Natural killer cell (primary cell): ENCODE measurements around the gene THAP7. TPM values are rescaled to one million over a fixed set of nuclear protein-coding genes. Genes with fewer than 3 reads are reported as not detected.
"Not testable (repeated sequence)": the region's sequence is repeated elsewhere in the genome, so short reads cannot be mapped to it uniquely, and the experiment has no call there.

Experiments
- ATAC-seq, 3 donors: fragments of 150-1000 bp in 2 of 3; fragments of 200-7000 bp in 1 of 3; cut with Tn5 transposase; 1 replicate in 1 of 3; 2 replicates in 2 of 3; pipeline ENCODE4 v1.10.0; 2021; ENCODE audit warnings: mild to moderate bottlenecking in 2 of 3, moderate library complexity in 2 of 3
- DNase-seq, 2 donors: peaks; one replicate each; pipeline versions ENCODE4 v3.0.0 to v3.0.0-alpha.2; 2013 to 2021; ENCODE audit warnings: mixed read lengths in 1 of 2
- H3K27ac ChIP-seq: one replicate; pipeline ENCODE4 v1.5.1; 2013; ENCODE audit warnings: mild to moderate bottlenecking, low read length
- H3K27me3 ChIP-seq: one replicate; pipeline ENCODE4 v1.6.1; 2013; ENCODE audit warnings: low read length; ENCODE audit not compliant: control insufficient read depth, insufficient read depth
- H3K36me3 ChIP-seq: one replicate; pipeline ENCODE4 v1.6.1; 2013; ENCODE audit warnings: low read length; ENCODE audit not compliant: control insufficient read depth, insufficient read depth
- H3K4me1 ChIP-seq: one replicate; pipeline ENCODE4 v1.6.1; 2013; ENCODE audit warnings: low read length; ENCODE audit not compliant: control insufficient read depth, insufficient read depth
- H3K4me3 ChIP-seq: one replicate; pipeline ENCODE4 v1.5.1; 2013; ENCODE audit warnings: low read length
- H3K9me3 ChIP-seq: one replicate; pipeline ENCODE4 v1.6.1; 2013; ENCODE audit warnings: low read length; ENCODE audit not compliant: control insufficient read depth, insufficient read depth
- H3K27ac Mint-ChIP-seq, 2 donors: one replicate each; pipeline ENCODE4 v1.8.0; 2022; ENCODE audit warnings: mild to moderate bottlenecking in 2 of 2, mixed read lengths in 2 of 2, moderate library complexity in 1 of 2
- H3K27me3 Mint-ChIP-seq, 2 donors: one replicate each; pipeline ENCODE4 v1.8.0; 2022; ENCODE audit warnings: low read depth in 2 of 2, mixed read lengths in 2 of 2
- H3K36me3 Mint-ChIP-seq: one replicate; pipeline ENCODE4 v1.8.0; 2022; ENCODE audit warnings: mixed read lengths
- H3K4me1 Mint-ChIP-seq, 2 donors: one replicate each; pipeline ENCODE4 v1.8.0; 2022; ENCODE audit warnings: mixed read lengths in 2 of 2
- H3K4me3 Mint-ChIP-seq: one replicate; pipeline ENCODE4 v1.8.0; 2022; ENCODE audit warnings: mild to moderate bottlenecking, moderate library complexity, mixed read lengths
- H3K9me3 Mint-ChIP-seq, 2 donors: one replicate each; pipeline ENCODE4 v1.8.0; 2022; ENCODE audit warnings: mixed read lengths in 2 of 2
- WGBS: methylation state at CpG from one replicate; pipeline ENCODE4 v1.1.7; 2013; ENCODE audit warnings: missing lambda C conversion rate; ENCODE audit not compliant: insufficient coverage; 5-methylcytosine and 5-hydroxymethylcytosine counted together
- intact Hi-C: fragments of 100-400 bp; cut with micrococcal nuclease; formaldehyde crosslinking; loops from one replicate; pipeline ENCODE4 v1.14.2; 2022
- total RNA-seq, 4 donors: library from RNA; stranded (reverse); fragments of 120-200 nt in 1 of 4; gene quantifications; one replicate each; pipeline versions ENCODE4 v1.2.3 to v1.2.4, GENCODE V29; 2013 to 2022
- TF ChIP-seq, protein P1 (sequence below): fragments of 200-600 bp; IDR thresholded peaks from one replicate; pipeline ENCODE4 v1.8.0; 2022; ENCODE audit warnings: antibody characterized with exemption

THAP7 gene
- total RNA-seq, 3 donors from 2014 or later (not counting 1 experiment from before 2014, with no cell fraction given), result 24.1 to 40.0 (median 26.8) TPM

DNA sequence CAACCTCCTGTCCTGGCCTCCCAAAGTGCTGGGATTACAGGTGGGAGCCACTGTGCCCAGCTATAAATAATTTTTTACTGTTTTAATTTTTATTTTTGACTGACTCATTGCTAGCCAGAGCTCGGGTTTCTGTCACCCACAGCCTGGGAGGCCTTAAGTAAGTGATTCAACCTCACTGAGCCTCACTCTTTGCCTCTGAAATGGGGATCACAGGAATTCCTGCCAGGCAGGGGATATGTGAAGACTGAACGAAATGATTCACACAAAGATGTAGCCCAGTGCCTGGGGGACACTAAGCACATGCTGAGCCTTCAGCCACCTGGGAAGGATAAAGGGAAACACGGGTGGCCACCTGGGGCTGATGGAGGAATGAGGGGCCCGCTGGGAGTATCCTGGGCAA is 40.0 kb upstream of the THAP7 start:
- WGBS, result 82% methylated on average over 4 of the region's 4 CpGs
- Mint-ChIP-seq H3K36me3 (no peaks in the 10 kb centered on the region), H3K27ac (no peak overlapping the region), H3K9me3 (no peaks in the 10 kb centered on the region), H3K4me3 (no peak overlapping the region), H3K4me1 (peaks cover 17 to 33% of the 10 kb centered on the region in 2 donors), H3K27me3 (peaks cover 17 to 21% of the 10 kb centered on the region in 2 donors)
- Histone ChIP-seq H3K4me1 (peaks cover 25% of the 10 kb centered on the region), H3K36me3 (no peaks in the 10 kb centered on the region), H3K27me3 (no peaks in the 10 kb centered on the region), H3K27ac (no peak overlapping the region), H3K4me3 (no peak overlapping the region), H3K9me3 (no peaks in the 10 kb centered on the region)
- DNase-seq (no peak), ATAC-seq (no peak)
- intact Hi-C loops, result no loop called here
- TF ChIP-seq, protein P1, sequence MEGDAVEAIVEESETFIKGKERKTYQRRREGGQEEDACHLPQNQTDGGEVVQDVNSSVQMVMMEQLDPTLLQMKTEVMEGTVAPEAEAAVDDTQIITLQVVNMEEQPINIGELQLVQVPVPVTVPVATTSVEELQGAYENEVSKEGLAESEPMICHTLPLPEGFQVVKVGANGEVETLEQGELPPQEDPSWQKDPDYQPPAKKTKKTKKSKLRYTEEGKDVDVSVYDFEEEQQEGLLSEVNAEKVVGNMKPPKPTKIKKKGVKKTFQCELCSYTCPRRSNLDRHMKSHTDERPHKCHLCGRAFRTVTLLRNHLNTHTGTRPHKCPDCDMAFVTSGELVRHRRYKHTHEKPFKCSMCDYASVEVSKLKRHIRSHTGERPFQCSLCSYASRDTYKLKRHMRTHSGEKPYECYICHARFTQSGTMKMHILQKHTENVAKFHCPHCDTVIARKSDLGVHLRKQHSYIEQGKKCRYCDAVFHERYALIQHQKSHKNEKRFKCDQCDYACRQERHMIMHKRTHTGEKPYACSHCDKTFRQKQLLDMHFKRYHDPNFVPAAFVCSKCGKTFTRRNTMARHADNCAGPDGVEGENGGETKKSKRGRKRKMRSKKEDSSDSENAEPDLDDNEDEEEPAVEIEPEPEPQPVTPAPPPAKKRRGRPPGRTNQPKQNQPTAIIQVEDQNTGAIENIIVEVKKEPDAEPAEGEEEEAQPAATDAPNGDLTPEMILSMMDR, result no peak

- H3K27me3 Mint-ChIP-seq, result peaks cover 15 to 17% of the 10 kb centered on the region in 2 donors
- H3K9me3 Mint-ChIP-seq, H3K36me3 ChIP-seq, H3K27ac Mint-ChIP-seq, DNase-seq, H3K27me3 ChIP-seq, H3K36me3 Mint-ChIP-seq, H3K9me3 ChIP-seq, H3K4me3 ChIP-seq, intact Hi-C loops, ATAC-seq, H3K27ac ChIP-seq, H3K4me3 Mint-ChIP-seq, H3K4me1 ChIP-seq: not testable (repeated sequence)
- 92% methylated on average over 3 of the region's 5 CpGs for WGBS
- peaks cover 5 to 14% of the 10 kb centered on the region in 2 donors for H3K4me1 Mint-ChIP-seq
Measured at GRCh38 chr22:21039158-21039557, 37.2 kb upstream of the THAP7 start.

DNA sequence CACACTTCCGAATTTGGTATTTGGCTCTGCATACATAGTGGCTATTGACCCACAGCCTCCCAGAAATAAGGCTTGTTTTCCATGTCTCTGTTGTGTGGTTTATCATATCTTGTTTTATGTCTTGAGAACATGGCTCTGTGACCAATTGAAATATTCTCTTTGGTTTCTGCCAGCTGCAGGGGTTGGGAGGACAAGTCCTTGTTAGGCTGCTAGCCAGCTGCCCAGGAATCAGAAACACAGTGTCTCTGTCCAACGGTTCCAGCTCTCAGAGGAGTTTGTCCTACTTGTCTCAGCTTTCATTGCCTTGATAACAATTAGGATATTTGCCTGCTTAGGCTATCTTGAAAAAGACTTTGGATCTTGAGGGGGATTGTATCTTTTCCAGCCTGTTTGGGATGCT is 36.5 kb upstream of the THAP7 start:
- Histone ChIP-seq H3K27ac (no peak overlapping the region), H3K27me3 (no peaks in the 10 kb centered on the region), H3K4me1 (no peaks in the 10 kb centered on the region), H3K9me3 (no peaks in the 10 kb centered on the region), H3K4me3 (no peak overlapping the region), H3K36me3 (no peaks in the 10 kb centered on the region)
- Mint-ChIP-seq H3K4me3 (no peak overlapping the region), H3K27ac (no peak overlapping the region), H3K4me1 (peaks cover 2 to 7% of the 10 kb centered on the region in 2 donors), H3K9me3 (no peaks in the 10 kb centered on the region), H3K36me3 (no peaks in the 10 kb centered on the region), H3K27me3 (peaks cover 9 to 15% of the 10 kb centered on the region in 2 donors)
- intact Hi-C loops, result no loop called here
- DNase-seq (no peak), ATAC-seq (no peak)
- WGBS, result 74% methylated on average over 2 of the region's 2 CpGs
- TF ChIP-seq, protein P1, result no peak

DNA sequence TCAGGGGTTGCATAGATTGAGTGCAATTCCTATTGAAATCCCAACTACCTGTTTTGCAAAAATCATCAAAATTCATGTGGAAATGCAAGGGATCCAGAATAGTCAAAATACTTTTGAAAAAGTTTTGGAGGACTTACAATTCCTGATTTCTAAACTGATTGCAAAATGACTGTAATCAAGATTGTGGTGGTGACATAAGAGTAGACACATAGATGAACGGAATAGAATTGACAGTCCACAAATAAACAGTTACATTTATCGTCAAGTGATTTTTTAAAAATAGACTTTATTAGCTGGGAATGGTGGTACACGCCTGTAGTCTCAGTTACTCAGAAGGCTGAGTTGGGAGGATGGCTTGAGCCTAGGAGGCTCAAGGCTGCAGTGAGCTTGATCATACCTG is 33.1 kb upstream of the THAP7 start:
- TF ChIP-seq, protein P1, result no peak
- Mint-ChIP-seq H3K9me3 (no peaks in the 10 kb centered on the region), H3K27me3 (peaks cover 10 to 29% of the 10 kb centered on the region in 2 donors), H3K4me3 (no peak overlapping the region), H3K27ac (no peak overlapping the region), H3K36me3 (no peaks in the 10 kb centered on the region), H3K4me1 (peaks cover 0 to 4% of the 10 kb centered on the region in 2 donors)
- intact Hi-C loops, result no loop called here
- Histone ChIP-seq H3K27ac (no peak overlapping the region), H3K27me3 (peaks cover 6% of the 10 kb centered on the region), H3K36me3 (no peaks in the 10 kb centered on the region), H3K9me3 (no peaks in the 10 kb centered on the region), H3K4me1 (peaks cover 9% of the 10 kb centered on the region), H3K4me3 (no peak overlapping the region)
- WGBS, result 85% methylated on average over 2 of the region's 3 CpGs
- no peak for ATAC-seq
- DNase-seq, result no peak
